ENCODE results near the gene SDK2.
"Not testable (repeated sequence)": the region's sequence is repeated elsewhere in the genome, so short reads cannot be mapped to it uniquely, and the experiment has no call there.

SDK2 gene

GRCh38 chr17:73480740-73481139 lies 163.5 kb downstream of the SDK2 start:
- no peak for DNase-seq (ENCODE audit: low read depth)

GRCh38 chr17:73478768-73479424 lies 165.3 kb downstream of the SDK2 start:
- no peak for DNase-seq (ENCODE audit: low read depth)

GRCh38 chr17:73478334-73478733 lies 165.9 kb downstream of the SDK2 start:
- DNase-seq (ENCODE audit: low read depth): no peak

DNA sequence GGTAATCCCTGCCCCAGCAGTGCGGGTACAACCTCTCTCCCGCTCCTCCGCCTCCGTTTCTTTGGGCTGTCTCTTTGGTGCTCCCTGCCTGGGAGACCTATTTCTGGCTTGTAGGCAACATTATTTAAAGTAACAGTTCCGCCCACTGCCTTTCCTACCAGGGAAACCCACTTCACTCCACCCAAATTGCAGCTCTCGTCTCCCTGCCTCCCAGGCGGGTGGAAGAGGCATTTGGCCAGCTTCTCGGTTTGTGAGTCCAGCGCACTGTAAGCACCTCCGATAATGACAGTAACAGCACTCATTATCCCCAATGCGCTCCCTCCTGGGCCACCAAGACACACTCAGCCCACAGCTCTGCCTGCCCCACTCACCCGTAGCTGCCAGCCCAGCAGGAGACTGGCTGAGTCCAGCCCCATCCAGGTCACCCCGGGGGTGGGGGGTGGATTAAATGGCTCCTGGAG lies 167.3 kb downstream of the SDK2 start:
- DNase-seq (ENCODE audit: low read depth): no peak

DNA sequence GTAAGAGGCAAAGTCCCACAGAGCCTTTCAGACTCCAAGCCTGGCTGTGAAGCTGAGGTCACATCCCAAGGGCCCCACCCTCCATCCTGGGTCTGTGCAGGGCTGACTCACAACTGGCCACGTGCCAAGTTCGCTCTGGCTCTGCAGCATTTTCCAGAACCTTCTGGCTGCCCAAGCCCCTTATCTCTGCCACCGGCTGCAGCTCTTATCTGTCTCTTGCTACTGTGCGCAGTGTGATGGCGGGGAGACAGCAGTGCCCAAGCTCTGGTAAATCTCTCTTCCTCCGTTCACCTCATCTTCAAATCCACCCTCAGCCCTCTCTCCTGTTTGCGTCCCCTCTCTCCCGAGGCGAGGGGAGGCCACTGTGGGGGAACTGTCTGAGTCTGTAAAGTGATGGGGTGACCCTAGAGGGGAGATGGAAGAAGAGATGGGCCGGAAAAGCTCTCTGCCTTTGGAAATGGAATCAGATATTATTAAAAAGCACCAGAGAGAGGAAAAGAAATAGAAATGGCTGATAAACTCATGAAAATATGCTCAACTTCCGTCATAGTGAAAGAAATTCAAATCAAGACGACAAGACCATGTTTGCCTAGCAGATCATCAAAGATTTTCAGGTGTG lies 169.8 kb downstream of the SDK2 start:
- DNase-seq (ENCODE audit: low read depth): no peak

DNA sequence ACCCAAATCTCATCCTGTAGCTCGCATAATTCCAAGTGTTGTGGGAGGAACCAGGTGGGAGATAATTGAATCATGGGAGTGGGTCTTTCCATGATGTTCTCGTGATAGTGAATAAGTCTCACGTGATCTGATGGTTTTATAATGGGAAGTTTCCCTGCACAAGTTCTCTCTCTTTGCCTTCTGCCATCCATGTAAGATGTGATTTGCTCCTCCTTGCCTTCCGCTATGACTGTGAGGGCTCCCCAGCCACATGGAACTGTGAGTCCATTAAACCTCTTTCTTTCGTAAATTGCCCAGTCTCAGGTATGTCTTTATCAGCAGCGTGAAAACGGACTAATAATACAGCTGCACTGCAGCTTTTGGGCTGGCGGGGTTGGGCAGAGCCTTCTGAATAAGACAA lies 171.5 kb downstream of the SDK2 start:
- not testable (repeated sequence) for DNase-seq (ENCODE audit: low read depth)

DNA sequence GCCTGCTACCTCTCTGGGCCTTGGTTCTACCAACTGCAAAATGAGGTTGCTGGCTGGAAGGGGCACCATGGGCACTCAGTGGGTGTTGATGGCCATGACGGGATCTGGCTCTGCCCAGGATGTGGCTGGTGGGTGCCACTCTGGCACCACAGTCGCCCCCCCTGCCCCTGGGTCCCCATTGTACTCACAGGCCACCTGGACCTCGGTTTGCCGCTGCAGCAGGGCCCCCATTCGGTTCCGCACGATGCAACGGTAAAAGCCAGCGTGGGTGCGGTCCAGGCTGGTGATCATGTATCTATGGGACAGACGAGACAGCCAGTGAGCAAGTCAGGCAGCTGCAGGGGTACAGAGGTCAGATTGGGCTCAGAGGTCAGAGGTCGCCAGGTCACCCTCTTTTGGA lies 172.3 kb downstream of the SDK2 start:
- DNase-seq (ENCODE audit: low read depth): no peak

DNA sequence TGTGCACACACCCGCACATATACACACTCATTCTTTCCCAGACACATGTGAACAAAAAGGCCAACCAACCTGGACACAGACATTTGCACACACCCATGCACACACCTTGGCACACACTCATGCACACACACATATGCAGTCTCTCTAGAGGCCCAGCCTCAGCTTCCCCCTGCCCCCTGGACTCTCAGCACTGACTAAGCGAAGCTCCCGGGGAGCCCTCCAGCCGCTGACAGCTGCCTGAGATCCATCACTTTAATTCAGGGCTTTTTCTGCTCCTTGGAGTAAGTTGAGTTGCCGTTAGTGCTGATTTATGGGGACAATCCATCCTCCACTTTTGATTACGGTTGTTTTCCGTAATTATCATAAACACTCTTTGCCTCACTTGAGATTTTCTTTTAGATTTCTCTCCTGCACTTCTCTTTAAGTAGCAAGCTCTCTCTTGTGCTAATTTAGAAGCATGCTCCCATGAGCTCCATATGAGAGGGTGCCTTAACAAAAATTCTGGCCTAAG lies 173.9 kb downstream of the SDK2 start:
- no peak for DNase-seq (ENCODE audit: low read depth)

GRCh38 chr17:73469311-73469710 lies 174.9 kb downstream of the SDK2 start:
- no peak for DNase-seq (ENCODE audit: low read depth)

- no peak for DNase-seq (ENCODE audit: low read depth)
Observed at GRCh38 chr17:73468221-73468620, 176.0 kb downstream of the SDK2 start.

DNA sequence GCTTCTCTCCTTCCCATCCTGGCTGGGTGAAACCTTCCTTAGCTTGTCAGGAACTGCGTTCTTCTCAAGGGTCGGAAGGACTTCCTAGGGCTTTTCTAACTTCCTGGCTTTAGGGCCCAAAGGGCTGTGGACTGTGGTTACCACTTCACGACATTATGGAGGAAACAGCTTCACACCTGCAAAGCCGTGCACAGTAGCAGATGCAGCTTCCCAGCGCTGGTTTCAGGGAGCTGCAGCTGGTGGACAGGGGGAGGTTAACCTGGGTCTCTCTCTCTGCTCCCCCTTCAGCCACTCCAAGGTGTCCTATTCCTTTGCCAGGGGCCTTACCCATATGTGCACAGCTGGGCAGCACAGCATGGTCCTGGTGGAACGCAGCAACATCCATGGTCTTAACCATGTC lies 176.6 kb downstream of the SDK2 start:
- no peak for DNase-seq (ENCODE audit: low read depth)

- no peak for DNase-seq (ENCODE audit: low read depth)
Observed at GRCh38 chr17:73466704-73467433, 177.4 kb downstream of the SDK2 start.

DNA sequence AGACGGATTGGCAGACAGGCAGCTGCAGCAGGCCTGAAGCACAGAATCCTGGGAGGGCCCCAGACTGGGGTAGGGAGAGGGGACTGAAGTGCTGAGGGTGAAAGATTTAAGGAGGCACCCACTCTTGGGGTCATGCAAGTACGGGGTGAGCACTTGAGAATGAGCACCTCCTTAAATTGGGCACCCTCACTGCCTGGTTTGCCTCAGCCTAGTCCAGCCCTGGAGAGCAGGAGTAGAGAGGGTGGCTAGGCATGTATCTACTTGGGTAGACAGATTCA lies 178.4 kb downstream of the SDK2 start:
- no peak for DNase-seq (ENCODE audit: low read depth)

DNA sequence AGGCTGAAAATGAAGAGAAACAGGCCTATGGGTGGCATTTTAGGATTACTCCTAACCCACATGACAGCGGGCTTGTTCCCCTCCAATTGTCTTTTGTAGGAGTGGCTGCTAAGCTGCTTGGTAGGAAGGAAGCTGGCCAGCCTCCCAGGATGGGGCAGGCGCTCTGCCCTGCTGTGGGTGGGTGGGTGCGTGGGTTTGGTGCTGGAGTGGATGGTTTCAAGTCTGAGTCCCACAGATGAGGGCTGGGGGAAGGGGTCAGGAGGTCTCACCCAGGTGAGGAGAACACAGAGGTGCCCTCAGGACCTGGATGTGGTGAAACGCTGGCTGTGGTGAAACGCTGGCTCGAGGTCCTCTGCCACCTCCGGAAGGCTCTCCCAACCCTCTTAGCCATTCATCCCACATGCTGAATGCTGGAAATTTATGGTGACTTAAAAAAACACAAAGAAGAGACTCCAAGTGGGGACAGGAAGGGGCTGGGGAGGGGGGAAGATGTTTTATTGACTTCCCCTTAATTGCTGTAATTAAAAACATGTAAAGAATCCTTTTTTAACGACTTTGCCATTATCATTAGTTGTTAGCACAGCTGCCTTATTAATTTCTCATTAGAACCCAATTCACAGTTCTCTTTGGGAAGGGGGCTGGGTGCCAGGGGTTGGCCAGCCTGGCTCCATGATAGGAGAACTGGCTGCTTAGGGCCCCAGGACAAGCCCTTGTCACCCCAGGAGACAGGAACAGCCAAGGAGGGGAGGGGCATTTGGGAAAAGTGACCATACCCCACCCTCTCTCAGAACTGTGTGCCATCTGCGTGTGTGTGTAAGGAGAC lies 178.9 kb downstream of the SDK2 start:
- DNase-seq (ENCODE audit: low read depth): no peak

- no peak for DNase-seq (ENCODE audit: low read depth)
Observed at GRCh38 chr17:73464447-73464846, 179.8 kb downstream of the SDK2 start.

DNA sequence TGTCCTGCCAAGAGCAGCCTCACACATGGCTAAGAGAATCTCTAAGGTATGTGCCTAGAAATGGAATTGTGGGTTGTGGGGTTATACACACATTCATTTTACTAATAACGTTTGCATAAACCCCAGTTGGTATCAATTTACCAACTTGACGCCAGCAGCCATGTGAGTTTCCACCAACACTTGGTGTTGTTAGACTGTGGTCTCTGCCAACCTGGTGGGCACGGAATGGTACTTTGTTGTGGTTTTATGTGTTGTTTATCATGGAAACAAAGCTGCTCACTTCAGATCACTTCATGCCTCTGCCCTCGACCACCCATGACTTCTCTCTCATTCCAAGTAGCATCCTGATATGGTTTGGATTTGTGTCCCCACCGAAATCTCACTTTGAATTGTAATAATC lies 180.4 kb downstream of the SDK2 start:
- DNase-seq (ENCODE audit: low read depth): no peak

DNA sequence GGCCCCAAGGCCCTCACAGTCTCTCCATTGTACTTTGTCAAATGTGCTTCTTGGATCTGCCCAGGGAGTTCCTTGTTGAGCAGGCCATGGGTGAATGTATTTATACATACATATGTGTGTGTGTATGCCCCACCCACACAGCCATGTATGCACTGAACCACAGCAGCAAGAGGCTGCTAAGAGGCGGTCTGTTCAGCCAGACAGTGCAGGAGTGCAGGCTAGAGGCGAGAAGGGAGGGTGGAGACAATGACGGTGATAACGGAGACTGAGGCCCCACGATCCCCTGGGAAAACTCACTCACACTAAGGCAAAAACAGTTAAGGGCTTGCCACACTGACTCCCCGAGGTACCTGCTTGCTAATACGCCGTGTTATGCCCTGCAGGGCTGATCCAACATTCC lies 181.4 kb downstream of the SDK2 start:
- DNase-seq (ENCODE audit: low read depth): no peak

GRCh38 chr17:73459980-73460379 lies 184.3 kb downstream of the SDK2 start:
- DNase-seq (ENCODE audit: low read depth): no peak

DNA sequence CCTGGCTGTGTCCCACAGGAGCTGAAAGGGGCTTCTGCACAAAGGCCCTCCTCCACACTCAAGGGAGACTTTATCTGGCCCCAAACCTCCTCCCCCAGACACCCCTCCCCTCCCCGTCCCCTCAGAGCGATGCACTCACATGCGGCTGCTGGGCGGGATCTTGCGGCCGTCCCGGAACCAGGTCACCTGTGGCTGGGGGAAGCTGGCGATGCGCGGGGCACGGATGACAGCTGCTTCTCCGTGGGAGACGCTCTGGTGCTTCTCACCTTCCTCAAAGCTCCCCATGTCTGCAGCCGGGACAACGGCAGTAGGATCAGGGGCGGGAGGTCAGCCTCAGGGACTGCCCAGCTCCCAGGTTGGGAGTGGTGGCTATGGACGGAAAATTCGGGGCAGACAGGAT lies 188.5 kb downstream of the SDK2 start:
- no peak for DNase-seq (ENCODE audit: low read depth)

DNA sequence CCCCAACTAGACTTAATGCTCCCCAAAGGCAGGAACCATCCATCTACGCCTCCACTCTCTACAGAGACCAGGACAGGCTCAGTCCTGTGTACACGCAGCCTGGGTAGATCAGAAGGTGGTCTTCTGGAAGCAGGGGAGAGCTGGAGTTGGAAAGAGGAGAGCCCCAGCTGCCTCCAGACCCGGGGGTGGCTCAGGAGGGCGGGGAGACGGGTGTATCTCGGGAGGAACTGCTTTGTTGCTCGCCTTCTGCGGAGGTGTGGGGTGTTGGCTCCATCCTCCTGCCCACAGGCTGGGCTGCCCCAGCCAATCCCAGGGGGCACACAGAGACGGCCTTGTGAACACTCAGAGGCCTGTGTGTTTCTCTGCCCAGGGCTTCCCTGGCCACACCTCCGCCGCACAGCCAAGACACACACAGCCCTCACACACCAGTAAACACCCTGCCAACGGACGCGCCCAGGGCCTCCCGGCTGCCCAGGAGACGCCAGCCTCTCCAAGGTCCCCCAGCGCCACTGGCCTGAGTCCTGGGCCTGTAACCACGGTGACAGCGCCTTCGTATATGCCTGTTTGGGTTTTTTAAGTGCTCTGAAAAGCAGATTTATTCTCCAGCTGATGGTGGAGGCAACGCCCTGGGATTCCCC lies 189.1 kb downstream of the SDK2 start:
- DNase-seq (ENCODE audit: low read depth): no peak

DNA sequence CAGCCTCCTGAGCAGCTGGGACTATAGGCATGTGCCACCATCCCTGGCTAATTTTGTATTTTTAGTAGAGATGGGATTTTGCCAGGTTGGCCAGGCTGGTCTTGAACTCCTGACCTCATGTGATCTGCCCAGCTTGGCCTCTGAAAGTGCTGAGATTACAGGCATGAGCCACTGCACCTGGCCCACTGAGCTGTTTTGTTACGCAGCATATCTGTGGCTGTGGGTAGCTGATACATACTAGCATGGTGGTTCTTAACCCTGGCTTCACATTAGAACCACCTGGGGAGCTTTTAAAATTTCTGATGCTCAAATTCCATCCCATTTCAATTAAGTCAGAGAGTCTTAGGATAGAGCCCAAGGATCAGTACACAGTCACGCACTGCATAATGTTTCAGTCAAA lies 190.8 kb downstream of the SDK2 start:
- DNase-seq (ENCODE audit: low read depth): not testable (repeated sequence)

DNA sequence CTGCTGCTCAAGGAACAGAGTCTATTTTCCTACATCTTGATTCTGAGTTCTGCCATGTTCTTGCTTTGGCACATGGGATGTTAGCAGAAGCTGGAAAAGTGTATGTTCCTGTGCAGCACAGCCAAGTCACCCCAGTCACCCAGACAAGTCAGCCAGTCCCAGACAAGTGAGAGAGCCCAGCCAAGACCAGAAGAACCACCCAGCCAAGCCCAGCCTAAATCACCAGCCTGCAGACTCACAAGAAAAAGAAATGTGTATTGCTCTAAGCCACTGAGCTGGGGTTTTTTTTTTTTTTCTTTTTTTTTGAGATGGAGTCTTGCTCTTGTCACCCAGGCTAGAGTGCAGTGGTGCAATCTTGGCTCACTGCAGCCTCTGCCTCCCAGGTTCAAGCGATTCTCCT lies 191.2 kb downstream of the SDK2 start:
- no peak for DNase-seq (ENCODE audit: low read depth)

Measured in stimulated activated CD8-positive, alpha-beta memory T cell treated with anti-CD3 and anti-CD28 coated beads, Interleukin-15, amount 100 ng/mL, for 24 hours (primary cell).